Neural progenitor cell (in vitro differentiated cells): Measurements from ENCODE around the gene PHACTR1.

Source experiments
- CTCF ChIP-seq: fragments of 200-600 bp; sonication (generic); IDR thresholded peaks from 2 replicates; pipeline ENCODE4 v1.5.1; 2017; ENCODE audit warnings: antibody characterized with exemption, mild to moderate bottlenecking
- EZH2 ChIP-seq: fragments of 200-600 bp; sonication (generic); IDR thresholded peaks from 2 replicates; pipeline ENCODE4 v1.6.1; 2017; ENCODE audit warnings: antibody characterized with exemption, mild to moderate bottlenecking, moderate library complexity

GRCh38 chr6:12903246-12903645 is 186.7 kb downstream of the PHACTR1 start:
- no peak for TF ChIP-seq EZH2
- no peak for TF ChIP-seq CTCF
